RWPE1 (cell line): Measurements from ENCODE around the gene CDK5RAP2.

Experiments
- CTCF ChIA-PET: fragments of 350-600 bp; sonication (Branson Sonifier 250); formaldehyde crosslinking; extraction: SDS; loops from one replicate; lab custom pipeline; 2021; lab: Yijun Ruan, JAX
- POLR2A ChIA-PET: fragments of 400-600 bp; formaldehyde crosslinking; extraction: SDS; loops from one replicate; lab custom pipeline; 2020; ENCODE audit warnings: antibody characterized with exemption; ENCODE audit not compliant: low non-redundant PET; lab: Yijun Ruan, JAX
- DNase-seq: peaks from one replicate; pipeline ENCODE4 v3.0.0; 2012; ENCODE audit warnings: low spot score
- H3K27ac ChIP-seq: fragments of 450-650 bp; 2 replicates; pipeline ENCODE4 v1.5.1; 2017
- TF ChIP-seq, protein P1 (sequence below): fragments of 450-650 bp; conservative IDR thresholded peaks from 2 replicates; pipeline ENCODE4 v1.5.1; 2017; ENCODE audit warnings: low read depth, mild to moderate bottlenecking

Gene CDK5RAP2

DNA sequence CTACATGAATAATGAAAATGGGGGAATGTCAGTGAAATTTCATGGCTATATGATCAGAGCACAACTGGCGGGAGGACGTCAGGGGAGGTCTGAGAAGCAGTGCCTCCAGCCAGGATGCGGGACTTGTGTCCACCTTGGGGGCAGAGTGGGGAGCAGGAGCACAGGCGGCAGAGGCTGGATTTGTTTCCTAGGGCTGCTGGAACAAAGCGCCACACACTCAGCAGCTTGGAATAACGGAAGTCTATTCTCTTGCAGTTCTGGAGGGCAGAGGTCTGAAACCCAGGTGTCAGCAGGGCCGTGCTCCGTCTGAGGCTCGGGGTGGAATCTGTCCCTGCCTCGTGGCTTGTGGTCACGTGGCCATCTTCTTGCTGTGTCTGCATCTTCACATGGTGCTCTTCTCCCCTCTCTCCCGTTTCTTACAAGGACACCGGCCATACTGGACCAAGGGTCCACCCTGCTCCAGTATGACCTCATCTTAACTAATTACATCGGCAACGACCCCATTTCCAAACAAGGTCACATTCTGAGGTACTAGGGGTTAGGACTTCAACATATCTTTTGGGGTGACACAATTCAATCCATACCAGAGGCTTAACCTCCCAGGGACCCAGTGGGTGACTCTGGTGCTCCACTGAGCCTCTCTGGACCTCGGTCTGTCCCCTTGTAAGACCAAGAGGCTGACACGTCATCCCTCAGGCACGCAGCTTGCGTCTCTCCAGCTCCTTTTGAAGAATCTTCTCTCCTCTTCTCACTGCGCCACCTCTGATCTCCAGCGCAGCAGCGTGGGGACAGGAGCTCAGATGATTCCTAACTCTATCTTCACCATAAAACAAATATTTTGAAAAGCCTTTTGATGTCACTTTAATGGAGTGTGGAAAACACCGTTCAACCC lies 202.5 kb downstream of the CDK5RAP2 start:
- H3K27ac ChIP-seq, result no peak overlapping the region
- ChIA-PET POLR2A (no interaction called here), CTCF (no interaction called here)
- no peak for DNase-seq
- TF ChIP-seq, protein P1, sequence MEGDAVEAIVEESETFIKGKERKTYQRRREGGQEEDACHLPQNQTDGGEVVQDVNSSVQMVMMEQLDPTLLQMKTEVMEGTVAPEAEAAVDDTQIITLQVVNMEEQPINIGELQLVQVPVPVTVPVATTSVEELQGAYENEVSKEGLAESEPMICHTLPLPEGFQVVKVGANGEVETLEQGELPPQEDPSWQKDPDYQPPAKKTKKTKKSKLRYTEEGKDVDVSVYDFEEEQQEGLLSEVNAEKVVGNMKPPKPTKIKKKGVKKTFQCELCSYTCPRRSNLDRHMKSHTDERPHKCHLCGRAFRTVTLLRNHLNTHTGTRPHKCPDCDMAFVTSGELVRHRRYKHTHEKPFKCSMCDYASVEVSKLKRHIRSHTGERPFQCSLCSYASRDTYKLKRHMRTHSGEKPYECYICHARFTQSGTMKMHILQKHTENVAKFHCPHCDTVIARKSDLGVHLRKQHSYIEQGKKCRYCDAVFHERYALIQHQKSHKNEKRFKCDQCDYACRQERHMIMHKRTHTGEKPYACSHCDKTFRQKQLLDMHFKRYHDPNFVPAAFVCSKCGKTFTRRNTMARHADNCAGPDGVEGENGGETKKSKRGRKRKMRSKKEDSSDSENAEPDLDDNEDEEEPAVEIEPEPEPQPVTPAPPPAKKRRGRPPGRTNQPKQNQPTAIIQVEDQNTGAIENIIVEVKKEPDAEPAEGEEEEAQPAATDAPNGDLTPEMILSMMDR, result no peak

DNA sequence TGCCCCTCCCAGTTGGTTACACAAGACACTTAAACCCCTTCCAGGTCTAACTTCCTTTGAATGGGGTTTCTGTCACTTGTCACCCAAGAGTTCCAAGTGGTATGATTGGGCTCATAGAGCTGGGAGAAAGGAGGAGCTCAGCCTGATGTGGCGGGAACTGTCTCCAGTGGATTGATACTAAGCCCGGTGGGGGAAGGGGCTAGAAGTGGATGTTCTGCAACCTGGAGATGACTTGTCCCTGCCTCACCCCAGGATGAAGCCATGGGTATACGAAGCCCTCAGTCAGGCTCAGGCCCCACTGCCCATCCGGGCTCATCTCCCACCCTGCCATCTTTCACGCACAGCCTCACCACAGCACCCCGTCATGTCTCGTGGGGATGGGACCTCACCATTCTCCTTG lies 203.9 kb downstream of the CDK5RAP2 start:
- CTCF ChIA-PET, result no interaction called here
- no peak for DNase-seq
- H3K27ac ChIP-seq, result no peak overlapping the region
- POLR2A ChIA-PET, result no interaction called here
- TF ChIP-seq, protein P1, result no peak

DNA sequence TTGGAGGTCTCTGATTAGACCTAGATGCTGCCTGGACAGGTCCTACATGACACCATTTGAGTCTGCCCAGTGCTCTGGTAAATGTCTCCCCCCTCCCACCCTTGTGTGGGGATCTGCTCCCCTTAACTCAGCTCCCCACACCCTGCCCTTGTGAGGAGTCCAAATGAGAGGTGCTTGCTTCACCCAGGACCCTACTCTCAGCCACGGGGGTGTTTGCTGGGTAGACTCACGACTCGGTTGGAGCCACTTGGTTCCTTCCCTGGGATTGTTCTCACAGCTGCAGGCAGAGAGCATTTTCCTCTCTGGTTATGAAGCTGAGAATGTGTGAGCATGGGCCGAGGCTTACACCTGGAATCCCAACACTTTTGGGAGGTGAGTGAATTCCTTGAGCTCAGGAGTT lies 204.7 kb downstream of the CDK5RAP2 start:
- ChIA-PET POLR2A (no interaction called here), CTCF (no interaction called here)
- no peak overlapping the region for H3K27ac ChIP-seq
- no peak for DNase-seq
- TF ChIP-seq, protein P1, result no peak

DNA sequence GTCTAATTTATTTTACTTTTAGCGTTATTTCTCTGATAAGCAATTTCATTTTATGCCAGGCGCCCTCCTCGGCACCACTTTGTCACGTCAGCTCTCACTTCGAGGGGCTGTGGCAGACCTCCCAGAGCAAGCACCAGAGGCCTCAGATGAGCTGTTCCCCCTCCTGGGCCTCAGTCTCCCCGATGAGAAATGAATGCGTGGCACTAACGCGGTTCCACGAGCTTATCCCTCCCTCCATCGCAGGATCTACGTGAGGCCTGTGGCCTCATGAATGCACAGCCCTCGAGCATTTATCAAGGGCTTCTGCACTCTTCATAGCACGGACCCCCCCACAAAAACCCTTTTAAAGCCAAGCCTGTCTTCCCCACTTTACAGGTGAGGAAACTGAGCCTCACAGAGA lies 205.2 kb downstream of the CDK5RAP2 start:
- POLR2A ChIA-PET, result no interaction called here
- TF ChIP-seq, protein P1, result no peak
- no peak overlapping the region for H3K27ac ChIP-seq
- CTCF ChIA-PET, result no interaction called here
- no peak for DNase-seq

DNA sequence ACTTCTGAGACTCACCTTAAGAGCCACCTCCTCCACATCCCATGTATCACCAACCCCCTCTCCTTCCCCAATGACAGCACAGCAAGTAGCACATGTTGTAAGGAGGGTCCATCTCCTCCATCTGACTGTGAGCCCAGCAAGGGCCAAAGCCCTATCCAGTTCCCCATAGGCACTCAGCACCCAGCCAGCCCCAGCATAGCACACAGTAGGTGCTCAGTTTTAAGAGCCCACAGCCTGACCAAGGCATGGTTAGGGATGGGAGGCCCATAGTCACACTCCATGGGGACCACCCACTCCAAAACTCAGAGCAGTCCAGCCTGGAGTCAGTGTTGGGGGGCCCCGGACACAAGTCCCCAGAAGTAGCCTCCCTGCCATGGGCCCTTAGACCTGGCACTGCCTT lies 205.7 kb downstream of the CDK5RAP2 start:
- no peak overlapping the region for H3K27ac ChIP-seq
- DNase-seq, result no peak
- ChIA-PET CTCF (no interaction called here), POLR2A (no interaction called here)
- TF ChIP-seq, protein P1, result no peak

DNA sequence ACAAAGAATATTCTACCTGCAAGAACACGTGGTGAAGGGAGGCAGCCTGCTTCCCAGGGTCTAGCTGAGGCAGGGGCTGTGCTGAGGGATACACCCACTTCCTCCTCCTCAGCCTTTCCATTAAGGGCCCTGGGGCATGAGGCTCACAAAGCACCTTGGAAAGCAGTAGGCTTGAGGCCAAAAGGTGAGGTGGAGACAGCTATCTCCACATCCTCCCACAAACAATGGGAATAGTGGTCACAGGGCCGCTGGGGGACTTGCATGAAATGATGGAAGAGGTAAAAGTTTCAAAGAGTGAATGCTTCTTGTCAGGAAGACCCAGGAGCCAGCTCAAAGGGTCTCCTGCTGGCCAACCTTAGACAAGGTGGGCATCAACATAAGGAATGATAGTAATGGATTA lies 207.9 kb downstream of the CDK5RAP2 start:
- CTCF ChIA-PET, result interaction anchor here (0.6 kb wide), 1 partner anchor 12 kb away, joined by 3 read pairs; no protein-coding TSS in a partner anchor
- POLR2A ChIA-PET, result no interaction called here
- TF ChIP-seq, protein P1, result no peak
- DNase-seq, result no peak
- H3K27ac ChIP-seq, result no peak overlapping the region
